GM10248 (cell line): ENCODE data around the gene RAP1A.

Experiments
- CTCF ChIA-PET: fragments of 300-600 bp; sonication (Branson Sonifier 250); formaldehyde crosslinking; extraction: SDS; loops from one replicate; lab custom pipeline; 2021; ENCODE audit warnings: antibody characterized with exemption; lab: Yijun Ruan, JAX
- POLR2A ChIA-PET: fragments of 350-650 bp; sonication (Branson Sonifier 250); formaldehyde crosslinking; extraction: SDS; loops from one replicate; lab custom pipeline; 2020; ENCODE audit warnings: antibody characterized with exemption; lab: Yijun Ruan, JAX
- DNase-seq: peaks from one replicate; pipeline ENCODE4 v3.0.0; 2012; ENCODE audit errors: extremely low spot score
- CTCF ChIP-seq: IDR thresholded peaks from 2 replicates; pipeline ENCODE4 v1.5.1; 2012; ENCODE audit warnings: mild to moderate bottlenecking, low read depth; ENCODE audit errors: extremely low read depth, missing control alignments, control extremely low read depth

RAP1A gene

GRCh38 chr1:111622166-111622565 lies 2.6 kb downstream of the RAP1A start:
- no peak for TF ChIP-seq CTCF
- no peak for DNase-seq
- CTCF ChIA-PET, result interaction anchor here (1.6 to 7.2 kb wide), 3 partner anchors 20 to 114 kb away, joined by 4 to 47 read pairs (median 5); no protein-coding TSS in a partner anchor
- POLR2A ChIA-PET, result no interaction called here

GRCh38 chr1:111624382-111624781 lies 4.8 kb downstream of the RAP1A start:
- no peak for TF ChIP-seq CTCF
- ChIA-PET CTCF (interaction anchor here (0.6 to 7.2 kb wide), 3 partner anchors 12 to 117 kb away, joined by 4 to 47 read pairs (median 6); no protein-coding TSS in a partner anchor), POLR2A (interaction anchor here (1.0 kb wide), 1 partner anchor 23 kb away, joined by 3 read pairs; no protein-coding TSS in a partner anchor)
- DNase-seq, result peak; percentile 24

- POLR2A ChIA-PET, result no interaction called here
- CTCF ChIA-PET, result interaction anchor here (2.9 to 4.3 kb wide), 2 partner anchors 9 to 117 kb away, joined by 16 to 23 read pairs; no protein-coding TSS in a partner anchor
- no peak for TF ChIP-seq CTCF
- DNase-seq, result no peak
Measured at GRCh38 chr1:111625276-111625675, 5.7 kb downstream of the RAP1A start.

GRCh38 chr1:111628153-111628552 lies 8.6 kb downstream of the RAP1A start:
- DNase-seq, result no peak
- no peak for TF ChIP-seq CTCF
- ChIA-PET POLR2A (interaction anchor here (0.6 to 0.7 kb wide), 2 partner anchors 12 to 70 kb away, joined by 3 to 4 read pairs; no protein-coding TSS in a partner anchor), CTCF (interaction anchor here (1.5 to 4.3 kb wide), 2 partner anchors 17 to 120 kb away, joined by 4 to 23 read pairs; no protein-coding TSS in a partner anchor)

- ChIA-PET CTCF (interaction anchor here (0.8 to 4.3 kb wide), 3 partner anchors 19 to 122 kb away, joined by 3 to 23 read pairs (median 4); no protein-coding TSS in a partner anchor), POLR2A (interaction anchor here (0.6 kb wide), 1 partner anchor 22 kb away, joined by 3 read pairs; no protein-coding TSS in a partner anchor)
- no peak for DNase-seq
- TF ChIP-seq CTCF, result no peak
Measured at GRCh38 chr1:111629190-111629954, 9.8 kb downstream of the RAP1A start.

GRCh38 chr1:111630567-111630966 lies 11.0 kb downstream of the RAP1A start:
- ChIA-PET CTCF (interaction anchor here (0.6 to 0.9 kb wide), 3 partner anchors 15 to 123 kb away, joined by 3 to 4 read pairs (median 3); no protein-coding TSS in a partner anchor), POLR2A (no interaction called here)
- TF ChIP-seq CTCF, result no peak
- no peak for DNase-seq
